HG03196 (cell line): Measurements from ENCODE around the gene IL2RG.

Experiments
- ATAC-seq: cut with Tn5 transposase; IDR thresholded peaks from one replicate; pipeline ENCODE4 v1.9.1; 2021; ENCODE audit not compliant: unreplicated experiment

The IL2RG gene

GRCh38 chrX:71109051-71109450 lies 2.3 kb downstream of the IL2RG start:
- ATAC-seq, result no peak

GRCh38 chrX:71107762-71108360 lies 3.5 kb downstream of the IL2RG start:
- no peak for ATAC-seq

GRCh38 chrX:71107245-71107644 lies 4.1 kb downstream of the IL2RG start:
- ATAC-seq, result no peak

GRCh38 chrX:71106427-71106826 lies 5.0 kb downstream of the IL2RG start, which contains the start of gene CXorf65:
CXorf65 (minus strand) TSS chrX:71106740; CDS start chrX:71106556, 184 bp downstream.
- no peak for ATAC-seq

- ATAC-seq, result no peak
Observed at GRCh38 chrX:71105628-71106027, 5.7 kb downstream of the IL2RG start.

GRCh38 chrX:71103110-71103983 lies 8.0 kb downstream of the IL2RG start:
- no peak for ATAC-seq

- ATAC-seq, result no peak
Observed at GRCh38 chrX:71102292-71102691, 9.1 kb downstream of the IL2RG start.

GRCh38 chrX:71100581-71101505 lies 10.5 kb downstream of the IL2RG start:
- ATAC-seq, result no peak

GRCh38 chrX:71099736-71100135 lies 11.6 kb downstream of the IL2RG start:
- no peak for ATAC-seq

GRCh38 chrX:71098951-71099506 lies 12.3 kb downstream of the IL2RG start:
- ATAC-seq, result no peak

GRCh38 chrX:71098302-71098701 lies 13.1 kb downstream of the IL2RG start:
- ATAC-seq, result no peak

- ATAC-seq, result no peak
Observed at GRCh38 chrX:71096760-71097032, 14.7 kb downstream of the IL2RG start.

GRCh38 chrX:71095981-71096759 lies 15.2 kb downstream of the IL2RG start:
- peak; percentile 22 for ATAC-seq

GRCh38 chrX:71095555-71095980 lies 15.8 kb downstream of the IL2RG start, which contains the start of gene FOXO4:
FOXO4 (plus strand) TSS chrX:71095851; CDS start chrX:71096529, 678 bp downstream.
- peak; percentile 86 for ATAC-seq

- ATAC-seq, result no peak
Observed at GRCh38 chrX:71095033-71095432, 16.3 kb downstream of the IL2RG start.

GRCh38 chrX:71091263-71091662 lies 20.1 kb downstream of the IL2RG start:
- no peak for ATAC-seq

GRCh38 chrX:71085900-71086299 lies 25.5 kb downstream of the IL2RG start:
- ATAC-seq, result no peak

- no peak for ATAC-seq
Observed at GRCh38 chrX:71082822-71083221, 28.6 kb downstream of the IL2RG start.

- no peak for ATAC-seq
Observed at GRCh38 chrX:71082124-71082647, 29.2 kb downstream of the IL2RG start.
